Keratinocyte (primary cell): ENCODE results near the gene C8B. TPM values are rescaled to one million over a fixed set of nuclear protein-coding genes. Genes with fewer than 3 reads are reported as not detected.

Experiments
- DNase-seq: peaks from one replicate; pipeline ENCODE4 v3.0.0-alpha.2; 2011; ENCODE audit warnings: low read depth, missing footprints, low spot score
- FAIRE-seq: peaks from 2 replicates; lab custom pipeline; 2011; peaks lifted over from hg19 to GRCh38; lab: Jason Lieb, UNC
- H2AFZ ChIP-seq: 2 replicates; pipeline ENCODE4 v1.6.0; 2012; ENCODE audit warnings: low read length, control low read depth, inconsistent platforms; ENCODE audit not compliant: control insufficient read depth
- H3K27ac ChIP-seq: 2 replicates; pipeline ENCODE4 v1.5.1; 2011; ENCODE audit warnings: low read length; ENCODE audit not compliant: control insufficient read depth, insufficient read depth
- H3K27me3 ChIP-seq: 3 replicates; pipeline ENCODE4 v1.6.0; 2011; ENCODE audit warnings: low read length; ENCODE audit not compliant: control insufficient read depth, insufficient read depth; ENCODE audit errors: extremely low read depth
- H3K36me3 ChIP-seq, 2 experiments: 2 replicates in 1 of 2; 3 replicates in 1 of 2; pipeline ENCODE4 v1.5.1; 2011; ENCODE audit warnings: low read length in 2 of 2, mild to moderate bottlenecking in 1 of 2; ENCODE audit not compliant: control insufficient read depth in 2 of 2, insufficient read depth in 2 of 2; ENCODE audit errors: extremely low read depth in 1 of 2
- H3K4me1 ChIP-seq: 3 replicates; pipeline ENCODE4 v1.5.1; 2011; ENCODE audit warnings: low read length; ENCODE audit not compliant: control insufficient read depth, insufficient read depth; ENCODE audit errors: extremely low read depth
- H3K4me2 ChIP-seq: 3 replicates; pipeline ENCODE4 v1.6.0; 2011; ENCODE audit warnings: low read depth, low read length; ENCODE audit not compliant: control insufficient read depth, insufficient read depth; ENCODE audit errors: extremely low read depth
- H3K4me3 ChIP-seq, 3 experiments: fragments of 200-600 bp in 1 of 3; sonication (generic) in 1 of 3; 2 replicates in 2 of 3; 3 replicates in 1 of 3; pipeline ENCODE4 v1.5.1; 2011 to 2016; ENCODE audit warnings: low read length in 3 of 3, mild to moderate bottlenecking in 3 of 3, control low read depth in 2 of 3, inconsistent platforms in 1 of 3, low read depth in 1 of 3, mixed read lengths in 1 of 3, mixed run types in 1 of 3, moderate library complexity in 1 of 3; ENCODE audit not compliant: control insufficient read depth in 2 of 3, insufficient read depth in 2 of 3; ENCODE audit errors: extremely low read depth in 1 of 3
- H3K79me2 ChIP-seq: 2 replicates; pipeline ENCODE4 v1.6.0; 2012; ENCODE audit warnings: low read length; ENCODE audit not compliant: control insufficient read depth, insufficient read depth
- H3K9ac ChIP-seq: 3 replicates; pipeline ENCODE4 v1.6.0; 2011; ENCODE audit warnings: low read length; ENCODE audit not compliant: control insufficient read depth, insufficient read depth; ENCODE audit errors: extremely low read depth
- H3K9me1 ChIP-seq: 3 replicates; pipeline ENCODE4 v1.6.0; 2011; ENCODE audit warnings: low read length; ENCODE audit not compliant: control insufficient read depth, insufficient read depth; ENCODE audit errors: extremely low read depth
- H3K9me3 ChIP-seq: 2 replicates; pipeline ENCODE4 v1.5.1; 2012; ENCODE audit warnings: low read depth, low read length; ENCODE audit not compliant: control insufficient read depth
- H4K20me1 ChIP-seq: 3 replicates; pipeline ENCODE4 v1.6.0; 2011; ENCODE audit warnings: low read length; ENCODE audit not compliant: control insufficient read depth, insufficient read depth; ENCODE audit errors: extremely low read depth
- EZH2 ChIP-seq: IDR thresholded peaks from one replicate; pipeline ENCODE4 v1.6.1; 2012; ENCODE audit warnings: inconsistent platforms, mild to moderate bottlenecking, low read length, moderate library complexity
- dilution Hi-C: fragments of 300-500 bp; cut with MboI; formaldehyde crosslinking; loops from one replicate; pipeline ENCODE4 v1.7.0; 2020; ENCODE audit warnings: low sequenced_read_pairs; ENCODE audit not compliant: extremely low pct_ligation_motif_present
- polyA plus RNA-seq, 5 experiments: library from polyadenylated mRNA; depleted of rRNA in 3 of 5; stranded (reverse) in 3 of 5; stranded (forward) in 1 of 5; unstranded in 1 of 5; fragments of >200 nt; gene quantifications; 1 replicate in 1 of 5; 2 replicates in 3 of 5; 3 replicates in 1 of 5; pipeline versions ENCODE4 v1.2.1 to v1.2.3, GENCODE V29; 2011 to 2012; ENCODE audit warnings: missing spikeins in 2 of 5, low read depth in 1 of 5, low replicate concordance in 1 of 5
- TF ChIP-seq, protein P1 (sequence below), 3 experiments: IDR thresholded peaks in 1 of 3; conservative IDR thresholded peaks in 1 of 3; optimal IDR thresholded peaks in 1 of 3; 2 replicates in 2 of 3; 3 replicates in 1 of 3; pipeline versions ENCODE3 to v1.5.1; 2011; ENCODE audit warnings: low read length in 3 of 3, mild to moderate bottlenecking in 3 of 3, moderate library complexity in 2 of 3, control low read depth in 1 of 3, inconsistent platforms in 1 of 3; ENCODE audit not compliant: insufficient read depth in 2 of 3; ENCODE audit errors: extremely low read depth in 1 of 3

The C8B gene
- polyA plus RNA-seq, 1 donor (not counting 4 experiments of a cell fraction or from before 2014, with no cell fraction given), result 0.04 TPM

- no peak overlapping the region for H3K4me3 ChIP-seq
- no peak overlapping the region for H3K4me2 ChIP-seq
- H3K4me1 ChIP-seq, result no peaks in the 10 kb centered on the region
- no peak for FAIRE-seq
- dilution Hi-C loops, result no loop called here
- no peaks in the 10 kb centered on the region for H3K27me3 ChIP-seq
- no peak overlapping the region for H3K9ac ChIP-seq
- no peaks in the 10 kb centered on the region for H3K79me2 ChIP-seq
- no peak overlapping the region for H2AFZ ChIP-seq
- no peaks in the 10 kb centered on the region for H3K9me3 ChIP-seq
- no peaks in the 10 kb centered on the region for H3K9me1 ChIP-seq
- H3K36me3 ChIP-seq, result no peaks in the 10 kb centered on the region
- no peak overlapping the region for H3K27ac ChIP-seq
- no peak for TF ChIP-seq EZH2
- TF ChIP-seq, protein P1, sequence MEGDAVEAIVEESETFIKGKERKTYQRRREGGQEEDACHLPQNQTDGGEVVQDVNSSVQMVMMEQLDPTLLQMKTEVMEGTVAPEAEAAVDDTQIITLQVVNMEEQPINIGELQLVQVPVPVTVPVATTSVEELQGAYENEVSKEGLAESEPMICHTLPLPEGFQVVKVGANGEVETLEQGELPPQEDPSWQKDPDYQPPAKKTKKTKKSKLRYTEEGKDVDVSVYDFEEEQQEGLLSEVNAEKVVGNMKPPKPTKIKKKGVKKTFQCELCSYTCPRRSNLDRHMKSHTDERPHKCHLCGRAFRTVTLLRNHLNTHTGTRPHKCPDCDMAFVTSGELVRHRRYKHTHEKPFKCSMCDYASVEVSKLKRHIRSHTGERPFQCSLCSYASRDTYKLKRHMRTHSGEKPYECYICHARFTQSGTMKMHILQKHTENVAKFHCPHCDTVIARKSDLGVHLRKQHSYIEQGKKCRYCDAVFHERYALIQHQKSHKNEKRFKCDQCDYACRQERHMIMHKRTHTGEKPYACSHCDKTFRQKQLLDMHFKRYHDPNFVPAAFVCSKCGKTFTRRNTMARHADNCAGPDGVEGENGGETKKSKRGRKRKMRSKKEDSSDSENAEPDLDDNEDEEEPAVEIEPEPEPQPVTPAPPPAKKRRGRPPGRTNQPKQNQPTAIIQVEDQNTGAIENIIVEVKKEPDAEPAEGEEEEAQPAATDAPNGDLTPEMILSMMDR (optimal IDR thresholded peaks at IDR 0.05 in 1 of 3, IDR thresholded peaks at IDR 0.05 in 1 of 3, conservative IDR thresholded peaks at IDR 0.05 in 1 of 3; ENCODE audit: extremely low read depth in 1 of 3, insufficient read depth in 2 of 3, low read length in 3 of 3), result no peak
- H4K20me1 ChIP-seq, result no peaks in the 10 kb centered on the region
- no peak for DNase-seq
Observed at GRCh38 chr1:56992318-56993125, 26.7 kb upstream of the C8B start.

DNA sequence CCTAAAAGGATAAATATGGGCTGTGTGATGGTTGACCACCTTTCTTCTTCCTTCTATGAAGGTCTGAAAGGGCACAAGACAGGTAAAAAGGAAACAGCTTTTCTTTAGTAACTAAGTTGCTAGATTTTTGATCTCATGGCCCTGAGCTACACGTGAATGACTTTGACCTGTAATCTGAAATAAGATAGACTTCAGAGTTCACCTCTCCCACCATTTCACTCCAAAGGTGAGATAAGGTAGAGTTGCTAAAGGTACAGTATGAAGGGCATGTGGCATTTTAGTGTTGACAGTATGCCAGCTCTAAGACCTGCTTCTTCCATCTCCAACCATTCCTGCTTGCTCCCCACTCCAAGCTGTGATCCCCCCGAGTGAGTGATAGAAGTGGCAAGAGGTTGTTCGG, 25.8 kb upstream of the C8B start:
- no peak overlapping the region for H3K27ac ChIP-seq
- no peaks in the 10 kb centered on the region for H4K20me1 ChIP-seq
- TF ChIP-seq, protein P1 (optimal IDR thresholded peaks at IDR 0.05 in 1 of 3, IDR thresholded peaks at IDR 0.05 in 1 of 3, conservative IDR thresholded peaks at IDR 0.05 in 1 of 3; ENCODE audit: extremely low read depth in 1 of 3, insufficient read depth in 2 of 3, low read length in 3 of 3), result no peak
- no peaks in the 10 kb centered on the region for H3K27me3 ChIP-seq
- no peaks in the 10 kb centered on the region for H3K36me3 ChIP-seq
- no peaks in the 10 kb centered on the region for H3K4me1 ChIP-seq
- H3K9me1 ChIP-seq, result no peaks in the 10 kb centered on the region
- no peaks in the 10 kb centered on the region for H3K79me2 ChIP-seq
- dilution Hi-C loops, result no loop called here
- FAIRE-seq (no peak), DNase-seq (no peak)
- H3K9ac ChIP-seq, result no peak overlapping the region
- H3K4me2 ChIP-seq, result no peak overlapping the region
- no peak overlapping the region for H2AFZ ChIP-seq
- no peaks in the 10 kb centered on the region for H3K9me3 ChIP-seq
- no peak overlapping the region for H3K4me3 ChIP-seq
